Measurements from ENCODE around the gene ATP2A3. TPM values are rescaled to one million over a fixed set of nuclear protein-coding genes. Genes with fewer than 3 reads are reported as not detected.

ATP2A3 gene
- total and polyA plus RNA-seq, 10 donors = 103 to 240 (median 194) TPM

GRCh38 chr17:3963237-3964201 lies 718 bp downstream of the ATP2A3 start:
- Histone ChIP-seq H3K4me1 (peaks cover 56 to 95% (median 91%) of the 10 kb centered on the region in 6 donors), H3K36me3 (peaks cover 0 to 22% (median 0%) of the 10 kb centered on the region in 6 donors), H3K27me3 (replicated peaks in 1 of 7) (peaks cover 0 to 19% (median 0%) of the 10 kb centered on the region in 7 donors), H3K27ac (peak overlapping the region; percentile 78 to 97 (median 92)), H3K4me3 (peak overlapping the region; percentile 64 to 99 (median 90)), H3K9me3 (no peaks in the 10 kb centered on the region)
- WGBS, 5 donors = 1 to 6% (median 2%) methylated on average over 29 to 64 of the region's 64 CpGs
- DNase-seq = peak; percentile 96
- intact Hi-C loops (cut with DNase I; ENCODE audit: low total_unique reads) = no loop called here
- no peak for TF ChIP-seq CTCF (IDR thresholded peaks at IDR 0.05 in 8 of 11, conservative IDR thresholded peaks at IDR 0.05 in 3 of 11)
- TF ChIP-seq POLR2A (IDR thresholded peaks at IDR 0.05) = no peak
- peak; percentile 74 to 87 (median 82) for TF ChIP-seq POLR2AphosphoS5 (IDR thresholded peaks at IDR 0.05)

- no peaks in the 10 kb centered on the region for H3K9me3 ChIP-seq
- peak overlapping the region; percentile 76 to 97 (median 92) for H3K27ac ChIP-seq
- intact Hi-C loops (cut with DNase I; ENCODE audit: low total_unique reads) = no loop called here
- H3K4me1 ChIP-seq = peaks cover 58 to 95% (median 91%) of the 10 kb centered on the region in 6 donors
- TF ChIP-seq POLR2A (IDR thresholded peaks at IDR 0.05) (no peak), POLR2AphosphoS5 (IDR thresholded peaks at IDR 0.05) (no peak), CTCF (IDR thresholded peaks at IDR 0.05 in 8 of 11, conservative IDR thresholded peaks at IDR 0.05 in 3 of 11) (no peak)
- peak overlapping the region; percentile 64 to 99 (median 90) for H3K4me3 ChIP-seq
- no peak for DNase-seq
- H3K27me3 ChIP-seq (replicated peaks in 1 of 7) = peaks cover 0 to 19% (median 0%) of the 10 kb centered on the region in 7 donors
- peaks cover 0 to 27% (median under 1%) of the 10 kb centered on the region in 6 donors for H3K36me3 ChIP-seq
Measured at GRCh38 chr17:3962965-3963236, 1.3 kb downstream of the ATP2A3 start.

GRCh38 chr17:3962217-3962964 lies 1.8 kb downstream of the ATP2A3 start:
- intact Hi-C loops (cut with DNase I; ENCODE audit: low total_unique reads) = no loop called here
- DNase-seq = no peak
- Histone ChIP-seq H3K36me3 (peaks cover 0 to 32% (median 3%) of the 10 kb centered on the region in 6 donors), H3K4me1 (peaks cover 63 to 95% (median 91%) of the 10 kb centered on the region in 6 donors), H3K27ac (peak overlapping the region; percentile 76 to 97 (median 92)), H3K9me3 (no peaks in the 10 kb centered on the region), H3K4me3 (peak overlapping the region in 7 of 8 donors; percentile 64 to 99 (median 91)), H3K27me3 (replicated peaks in 1 of 7) (peaks cover 0 to 19% (median 0%) of the 10 kb centered on the region in 7 donors)
- WGBS, 5 donors = 32 to 50% (median 42%) methylated on average over 9 to 11 of the region's 11 CpGs
- TF ChIP-seq POLR2AphosphoS5 (IDR thresholded peaks at IDR 0.05) (no peak), POLR2A (IDR thresholded peaks at IDR 0.05) (no peak), CTCF (IDR thresholded peaks at IDR 0.05 in 8 of 11, conservative IDR thresholded peaks at IDR 0.05 in 3 of 11) (no peak)
